K562 (cell line): ENCODE measurements around the gene PDCD11. TPM values are rescaled to one million over a fixed set of nuclear protein-coding genes. Genes with fewer than 3 reads are reported as not detected.

ENCODE experiments used
- ATAC-seq: fragments of 200-7000 bp; cut with Tn5 transposase; 3 replicates; pipeline ENCODE4 v1.9.1; 2020; ENCODE audit warnings: moderate library complexity
- BruUV-seq: library from RNA; stranded (reverse); fragments of 400-500 nt; replicated peaks from 2 replicates; lab custom pipeline; 2021; lab: Mats Ljungman, UMichigan
- CTCF ChIA-PET: fragments of 300-600 bp; formaldehyde crosslinking; extraction: SDS; loops from one replicate; lab custom pipeline; 2021; ENCODE audit warnings: low intra/inter-chr PET ratio; lab: Yijun Ruan, JAX
- POLR2A ChIA-PET: fragments of 300-600, 350-650 bp; sonication (Branson Sonifier 250); formaldehyde crosslinking; extraction: SDS; loops from one replicate; lab custom pipeline; 2021; ENCODE audit warnings: antibody characterized with exemption, inconsistent platforms; lab: Yijun Ruan, JAX
- DNase-seq, 4 experiments: peaks; one replicate each; pipeline versions ENCODE4 v3.0.0 to v3.0.0-alpha.2; 2011 to 2018; ENCODE audit warnings: low spot score in 3 of 4, mixed read lengths in 3 of 4; ENCODE audit errors: extremely low read depth in 1 of 4
- FAIRE-seq: peaks from 2 replicates; lab custom pipeline; 2011; peaks lifted over from hg19 to GRCh38; lab: Jason Lieb, UNC
- H2AFZ ChIP-seq: 2 replicates; pipeline ENCODE4 v1.6.0; 2011; ENCODE audit warnings: low read depth, low read length, control low read depth, inconsistent platforms
- H3K27ac ChIP-seq: fragments of 200-600 bp; 3 replicates; pipeline ENCODE4 v1.8.0; 2011; ENCODE audit warnings: low read depth, mild to moderate bottlenecking, control low read depth, inconsistent platforms, low read length, moderate library complexity, mixed read lengths; ENCODE audit errors: extremely low read depth
- H3K27me3 ChIP-seq, 2 experiments: fragments of 300-600 bp in 1 of 2; 2 replicates in 1 of 2; 3 replicates in 1 of 2; pipeline versions ENCODE4 v1.6.0 to v1.8.0; 2011; ENCODE audit warnings: inconsistent platforms in 2 of 2, low read length in 2 of 2, mild to moderate bottlenecking in 1 of 2, mixed read lengths in 1 of 2, moderate library complexity in 1 of 2; ENCODE audit not compliant: control insufficient read depth in 2 of 2, insufficient read depth in 2 of 2
- H3K36me3 ChIP-seq: fragments of 300-600 bp; 3 replicates; pipeline ENCODE4 v1.8.0; 2011; ENCODE audit warnings: mild to moderate bottlenecking, low read length, inconsistent platforms; ENCODE audit not compliant: control insufficient read depth, insufficient read depth
- H3K4me1 ChIP-seq, 2 experiments: fragments of 200-600 bp in 1 of 2; replicated peaks in 1 of 2; 2 replicates in 1 of 2; 3 replicates in 1 of 2; pipeline versions ENCODE4 v1.5.1 to v1.8.0; 2011; ENCODE audit warnings: inconsistent platforms in 2 of 2, low read length in 2 of 2, mild to moderate bottlenecking in 1 of 2, mixed read lengths in 1 of 2, moderate library complexity in 1 of 2; ENCODE audit not compliant: control insufficient read depth in 2 of 2, insufficient read depth in 2 of 2
- H3K4me2 ChIP-seq: 2 replicates; pipeline ENCODE4 v1.6.1; 2011; ENCODE audit warnings: low read length, control low read depth, inconsistent platforms, mixed read lengths; ENCODE audit not compliant: insufficient read depth
- H3K4me3 ChIP-seq: fragments of 200-600 bp; sonication (generic), shearing (Covaris generic); 2 replicates; pipeline ENCODE4 v1.5.1; 2016; ENCODE audit warnings: control low read depth, inconsistent platforms
- H3K79me2 ChIP-seq: fragments of 200-600 bp; 3 replicates; pipeline ENCODE4 v1.8.0; 2011; ENCODE audit warnings: low read length, inconsistent platforms; ENCODE audit not compliant: control insufficient read depth, insufficient read depth
- H3K9ac ChIP-seq, 2 experiments: 2 replicates each; pipeline versions ENCODE4 v1.6.0 to v1.6.1; 2011; ENCODE audit warnings: low read depth in 2 of 2, low read length in 2 of 2, control low read depth in 1 of 2, inconsistent platforms in 1 of 2, mild to moderate bottlenecking in 1 of 2, mixed read lengths in 1 of 2; ENCODE audit not compliant: insufficient read depth in 1 of 2
- H3K9me1 ChIP-seq: one replicate; pipeline ENCODE4 v1.6.0; 2011; ENCODE audit warnings: inconsistent platforms, mild to moderate bottlenecking, low read length, moderate library complexity; ENCODE audit not compliant: control insufficient read depth, insufficient read depth
- H3K9me3 ChIP-seq: replicated peaks from 2 replicates; pipeline ENCODE4 v1.5.1; 2011; ENCODE audit warnings: low read depth, low read length, inconsistent platforms; ENCODE audit not compliant: control insufficient read depth, insufficient read depth
- H4K20me1 ChIP-seq: replicated peaks from 2 replicates; pipeline ENCODE4 v1.6.1; 2011; ENCODE audit warnings: low read length, inconsistent platforms, mixed read lengths; ENCODE audit not compliant: control insufficient read depth, insufficient read depth
- C11orf30 ChIP-seq: fragments of 450-650 bp; IDR thresholded peaks from 2 replicates; pipeline ENCODE4 v1.6.1; 2016; ENCODE audit warnings: low read depth, mild to moderate bottlenecking
- CTBP1 ChIP-seq: fragments of 450-650 bp; IDR thresholded peaks from 2 replicates; pipeline ENCODE4 v1.6.1; 2016; ENCODE audit warnings: borderline replicate concordance
- DDX20 ChIP-seq: fragments of 450-650 bp; IDR thresholded peaks from 2 replicates; pipeline ENCODE4 v1.6.1; 2016; ENCODE audit warnings: missing genetic modification characterization, low read depth, mild to moderate bottlenecking, missing compliant biosample characterization, moderate library complexity
- EZH2 ChIP-seq: IDR thresholded peaks from 2 replicates; pipeline ENCODE4 v1.6.1; 2012; ENCODE audit warnings: low read depth, mild to moderate bottlenecking, inconsistent platforms, low read length, borderline replicate concordance
- GATA2 ChIP-seq: sonication (generic); formaldehyde crosslinking; IDR thresholded peaks from 2 replicates; pipeline ENCODE4 v1.4.0; 2020; ENCODE audit warnings: mild to moderate bottlenecking, missing genetic modification reagents
- L3MBTL2 ChIP-seq: fragments of 450-650 bp; IDR thresholded peaks from 2 replicates; pipeline ENCODE4 v1.6.1; 2016; ENCODE audit warnings: mild to moderate bottlenecking, moderate library complexity
- NCOA4 ChIP-seq: fragments of 450-650 bp; IDR thresholded peaks from 2 replicates; pipeline ENCODE4 v1.6.1; 2018; ENCODE audit warnings: mild to moderate bottlenecking; ENCODE audit not compliant: partially characterized antibody
- POU5F1 ChIP-seq: fragments of 150-350 bp; IDR thresholded peaks from 2 replicates; pipeline ENCODE4 v1.6.1; 2014; ENCODE audit warnings: borderline replicate concordance, low read length, low read depth, mild to moderate bottlenecking; ENCODE audit not compliant: partially characterized antibody
- RBM22 ChIP-seq: fragments of 200-400 bp; formaldehyde crosslinking; IDR thresholded peaks from 2 replicates; pipeline ENCODE4 v1.6.1; 2018; ENCODE audit warnings: low read length, low read depth; ENCODE audit not compliant: poor library complexity, severe bottlenecking
- SLC30A9 ChIP-seq: fragments of 250-450 bp; sonication (Bioruptor Pico); IDR thresholded peaks from 2 replicates; pipeline ENCODE4 v1.8.0; 2022; ENCODE audit warnings: mild to moderate bottlenecking, moderate library complexity
- STAG1 ChIP-seq: sonication (generic); formaldehyde crosslinking; IDR thresholded peaks from 2 replicates; pipeline ENCODE4 v1.5.0; 2020; ENCODE audit warnings: missing genetic modification reagents, borderline replicate concordance
- TAF7 ChIP-seq: fragments of 450-650 bp; IDR thresholded peaks from 2 replicates; pipeline ENCODE4 v1.6.1; 2016; ENCODE audit warnings: missing genetic modification characterization, missing compliant biosample characterization
- WHSC1 ChIP-seq: IDR thresholded peaks from one replicate; pipeline ENCODE4 v1.6.1; 2012; ENCODE audit warnings: low read length, control low read depth, inconsistent platforms
- ZFP36 ChIP-seq: fragments of 150-350 bp; IDR thresholded peaks from 2 replicates; pipeline ENCODE4 v1.6.1; 2018; ENCODE audit warnings: low read length, low read depth; ENCODE audit not compliant: partially characterized antibody
- ZNF444 ChIP-seq: fragments of 250-450 bp; sonication (Bioruptor Pico); IDR thresholded peaks from 2 replicates; pipeline ENCODE4 v1.4.0; 2020; ENCODE audit warnings: mild to moderate bottlenecking, moderate library complexity
- WGBS: fragments of 100-300 bp; shearing (Covaris generic); methylation state at CpG from one replicate; pipeline ENCODE4 v1.1.6; 2016; ENCODE audit warnings: low coverage, mixed read lengths; ENCODE audit not compliant: insufficient coverage; ENCODE audit errors: missing lambda C conversion rate; 5-methylcytosine and 5-hydroxymethylcytosine counted together
- in situ Hi-C: fragments of 300-500 bp; cut with MboI; formaldehyde crosslinking; loops from 4 replicates; pipeline ENCODE4 v1.15.0; 2018; ENCODE audit warnings: inconsistent platforms, mixed read lengths
- intact Hi-C: fragments of 100-400 bp; cut with micrococcal nuclease; formaldehyde crosslinking; loops from 2 replicates; pipeline ENCODE4 v1.14.2; 2022
- polyA plus RNA-seq, 8 experiments: library from polyadenylated mRNA; depleted of rRNA in 4 of 8; stranded (reverse) in 5 of 8; unstranded in 3 of 8; fragments of >200 nt; fragmentation: Nextera tagmentation in 2 of 8; fragmentation: Illumina TruSeq in 1 of 8; extraction: Ambion mirVana in 2 of 8; extraction: Trizol in 1 of 8; gene quantifications; 2 replicates each; pipeline versions ENCODE4 v1.2.1 to v1.2.3, GENCODE V29; 2011 to 2014; ENCODE audit warnings: inconsistent platforms in 1 of 8, missing spikeins in 1 of 8
- total RNA-seq, 7 experiments: library from RNA; depleted of rRNA in 6 of 7; stranded (reverse); fragments of >200 nt in 6 of 7; fragmentation: Illumina TruSeq in 2 of 7; extraction: Trizol in 2 of 7; gene quantifications; 2 replicates each; pipeline versions ENCODE4 v1.2.1 to v1.2.3, GENCODE V29; 2011 to 2021; ENCODE audit warnings: low replicate concordance in 1 of 7
- TF ChIP-seq, protein P1 (sequence below): fragments of 450-650 bp; IDR thresholded peaks from 2 replicates; pipeline ENCODE4 v1.6.1; 2016; ENCODE audit warnings: low read depth, mild to moderate bottlenecking, moderate library complexity
- TF ChIP-seq, protein P2 (sequence below): fragments of 250-450 bp; sonication (Bioruptor Pico); IDR thresholded peaks from 2 replicates; pipeline ENCODE4 v1.4.0; 2020

Gene PDCD11
- total and polyA plus RNA-seq, 9 of the 15 experiments (the other 6 are each of a cell fraction or from before 2014, with no cell fraction given), result 14.8 to 73.8 (median 50.0) TPM

- no peak for TF ChIP-seq WHSC1
These were observed 22.9 kb upstream of the PDCD11 start (continued) for GRCh38 chr10:103373544-103373943.

DNA sequence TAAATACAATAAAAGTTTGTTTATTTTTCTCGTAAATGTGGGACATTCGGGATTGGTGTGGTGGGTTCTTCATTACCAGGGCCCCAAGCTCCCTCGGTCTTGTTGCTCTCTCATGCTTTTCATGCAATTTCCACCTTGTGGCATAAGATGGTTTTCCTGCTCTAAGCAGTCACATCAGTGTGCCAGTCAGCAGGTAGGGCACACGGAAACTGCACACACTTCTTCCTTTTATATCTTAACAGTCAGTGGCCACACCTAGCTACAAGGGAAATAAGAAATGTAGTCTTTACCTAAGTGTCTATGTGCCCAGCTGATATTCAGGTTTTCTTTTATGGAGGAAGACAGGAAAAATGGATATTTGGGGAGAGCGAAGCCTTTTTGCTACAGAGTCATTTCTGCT lies 22.2 kb upstream of the PDCD11 start:
- no peaks in the 10 kb centered on the region for H3K9me3 ChIP-seq
- intact Hi-C loops, result no loop called here
- H2AFZ ChIP-seq, result no peak overlapping the region
- no peaks in the 10 kb centered on the region for H4K20me1 ChIP-seq
- H3K27ac ChIP-seq, result no peak overlapping the region
- no peak for DNase-seq
- peaks cover 48% of the 10 kb centered on the region; the same call in 2 of the 3 replicates for H3K36me3 ChIP-seq
- no peak overlapping the region for H3K4me2 ChIP-seq
- no TSS peak for BruUV-seq
- ATAC-seq, result no peak
- no peak overlapping the region for H3K4me3 ChIP-seq
- WGBS, result 94% methylated on average over 4 of the region's 5 CpGs
- no peak for FAIRE-seq
- in situ Hi-C loops, result no loop called here
- ChIA-PET POLR2A (no interaction called here), CTCF (no interaction called here)
- H3K4me1 ChIP-seq, result no peaks in the 10 kb centered on the region; a peak in 1 of 5 replicates
- no peaks in the 10 kb centered on the region for H3K27me3 ChIP-seq
- peaks cover 18% of the 10 kb centered on the region for H3K79me2 ChIP-seq
- no peaks in the 10 kb centered on the region for H3K9me1 ChIP-seq
- no peak overlapping the region for H3K9ac ChIP-seq
- TF ChIP-seq ZNF444, result no peak
- TF ChIP-seq RBM22, result no peak
- no peak for TF ChIP-seq NCOA4
- TF ChIP-seq, protein P1, sequence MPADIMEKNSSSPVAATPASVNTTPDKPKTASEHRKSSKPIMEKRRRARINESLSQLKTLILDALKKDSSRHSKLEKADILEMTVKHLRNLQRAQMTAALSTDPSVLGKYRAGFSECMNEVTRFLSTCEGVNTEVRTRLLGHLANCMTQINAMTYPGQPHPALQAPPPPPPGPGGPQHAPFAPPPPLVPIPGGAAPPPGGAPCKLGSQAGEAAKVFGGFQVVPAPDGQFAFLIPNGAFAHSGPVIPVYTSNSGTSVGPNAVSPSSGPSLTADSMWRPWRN, result no peak
- no peak for TF ChIP-seq ZFP36
- no peak for TF ChIP-seq DDX20 (tag)
- TF ChIP-seq L3MBTL2, result no peak
- no peak for TF ChIP-seq GATA2 (CRISPR knock-in tag)
- no peak for TF ChIP-seq POU5F1
- TF ChIP-seq, protein P2, sequence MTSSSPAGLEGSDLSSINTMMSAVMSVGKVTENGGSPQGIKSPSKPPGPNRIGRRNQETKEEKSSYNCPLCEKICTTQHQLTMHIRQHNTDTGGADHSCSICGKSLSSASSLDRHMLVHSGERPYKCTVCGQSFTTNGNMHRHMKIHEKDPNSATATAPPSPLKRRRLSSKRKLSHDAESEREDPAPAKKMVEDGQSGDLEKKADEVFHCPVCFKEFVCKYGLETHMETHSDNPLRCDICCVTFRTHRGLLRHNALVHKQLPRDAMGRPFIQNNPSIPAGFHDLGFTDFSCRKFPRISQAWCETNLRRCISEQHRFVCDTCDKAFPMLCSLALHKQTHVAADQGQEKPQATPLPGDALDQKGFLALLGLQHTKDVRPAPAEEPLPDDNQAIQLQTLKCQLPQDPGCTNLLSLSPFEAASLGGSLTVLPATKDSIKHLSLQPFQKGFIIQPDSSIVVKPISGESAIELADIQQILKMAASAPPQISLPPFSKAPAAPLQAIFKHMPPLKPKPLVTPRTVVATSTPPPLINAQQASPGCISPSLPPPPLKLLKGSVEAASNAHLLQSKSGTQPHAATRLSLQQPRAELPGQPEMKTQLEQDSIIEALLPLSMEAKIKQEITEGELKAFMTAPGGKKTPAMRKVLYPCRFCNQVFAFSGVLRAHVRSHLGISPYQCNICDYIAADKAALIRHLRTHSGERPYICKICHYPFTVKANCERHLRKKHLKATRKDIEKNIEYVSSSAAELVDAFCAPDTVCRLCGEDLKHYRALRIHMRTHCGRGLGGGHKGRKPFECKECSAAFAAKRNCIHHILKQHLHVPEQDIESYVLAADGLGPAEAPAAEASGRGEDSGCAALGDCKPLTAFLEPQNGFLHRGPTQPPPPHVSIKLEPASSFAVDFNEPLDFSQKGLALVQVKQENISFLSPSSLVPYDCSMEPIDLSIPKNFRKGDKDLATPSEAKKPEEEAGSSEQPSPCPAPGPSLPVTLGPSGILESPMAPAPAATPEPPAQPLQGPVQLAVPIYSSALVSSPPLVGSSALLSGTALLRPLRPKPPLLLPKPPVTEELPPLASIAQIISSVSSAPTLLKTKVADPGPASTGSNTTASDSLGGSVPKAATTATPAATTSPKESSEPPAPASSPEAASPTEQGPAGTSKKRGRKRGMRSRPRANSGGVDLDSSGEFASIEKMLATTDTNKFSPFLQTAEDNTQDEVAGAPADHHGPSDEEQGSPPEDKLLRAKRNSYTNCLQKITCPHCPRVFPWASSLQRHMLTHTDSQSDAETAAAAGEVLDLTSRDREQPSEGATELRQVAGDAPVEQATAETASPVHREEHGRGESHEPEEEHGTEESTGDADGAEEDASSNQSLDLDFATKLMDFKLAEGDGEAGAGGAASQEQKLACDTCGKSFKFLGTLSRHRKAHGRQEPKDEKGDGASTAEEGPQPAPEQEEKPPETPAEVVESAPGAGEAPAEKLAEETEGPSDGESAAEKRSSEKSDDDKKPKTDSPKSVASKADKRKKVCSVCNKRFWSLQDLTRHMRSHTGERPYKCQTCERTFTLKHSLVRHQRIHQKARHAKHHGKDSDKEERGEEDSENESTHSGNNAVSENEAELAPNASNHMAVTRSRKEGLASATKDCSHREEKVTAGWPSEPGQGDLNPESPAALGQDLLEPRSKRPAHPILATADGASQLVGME (CRISPR knock-in tag), result no peak
- TF ChIP-seq C11orf30, result no peak
- no peak for TF ChIP-seq CTBP1
- TF ChIP-seq STAG1, result no peak
- no peak for TF ChIP-seq TAF7 (tag)
- no peak for TF ChIP-seq SLC30A9
- no peak for TF ChIP-seq EZH2
